Measurements from ENCODE around the gene ALG12. TPM values are rescaled to one million over a fixed set of nuclear protein-coding genes. Genes with fewer than 3 reads are reported as not detected.

ALG12 gene
- polyA plus RNA-seq, 3 donors = 7.2 to 9.5 (median 9.0) TPM

- 97% methylated on average over 10 of the region's 14 CpGs for WGBS (ENCODE audit: insufficient coverage)
- Histone ChIP-seq H2AFZ (ENCODE audit: insufficient read depth, low read depth, low read length, poor library complexity, severe bottlenecking) (no peak overlapping the region), H3K9me3 (replicated peaks in 1 of 2; ENCODE audit: control insufficient read depth in 1 of 2, insufficient read depth in 1 of 2, low read length in 2 of 2) (no peaks in the 10 kb centered on the region), H3K4me3 (replicated peaks in 1 of 3; ENCODE audit: low read depth in 2 of 3, low read length in 3 of 3) (no peak overlapping the region), H3K27ac (ENCODE audit: low read depth in 1 of 2, low read length in 2 of 2) (no peak overlapping the region), H3K4me2 (replicated peaks; ENCODE audit: extremely low read depth, low read length, poor library complexity, severe bottlenecking) (no peak overlapping the region), H3K79me2 (ENCODE audit: insufficient read depth, low read length) (peaks cover 98% of the 10 kb centered on the region), H3K27me3 (ENCODE audit: control insufficient read depth in 2 of 2, insufficient read depth in 2 of 2, low read length in 2 of 2) (no peaks in the 10 kb centered on the region), H3K9ac (ENCODE audit: insufficient read depth, low read length, poor library complexity, severe bottlenecking) (no peak overlapping the region), H4K20me1 (ENCODE audit: insufficient read depth, low read length) (peaks cover 79% of the 10 kb centered on the region), H3K4me1 (ENCODE audit: control insufficient read depth in 1 of 2, insufficient read depth in 2 of 2, low read length in 2 of 2) (peaks cover 27 to 38% of the 10 kb centered on the region in 2 donors), H3K36me3 (replicated peaks in 1 of 2; ENCODE audit: control insufficient read depth in 1 of 2, insufficient read depth in 2 of 2, low read length in 2 of 2) (no peaks in the 10 kb centered on the region)
- no peak for TF ChIP-seq CTCF (IDR thresholded peaks at IDR 0.05)
- peaks cover 2 to 14% of the 10 kb centered on the region in 2 donors for H3K36me3 Mint-ChIP-seq
- intact Hi-C loops (cut with micrococcal nuclease) = no loop called here
- no peak for DNase-seq
- peaks cover 51% of the 10 kb centered on the region for H3K4me1 Mint-ChIP-seq
- H3K9me3 Mint-ChIP-seq = peaks cover 0 to under 1% (median 0%) of the 10 kb centered on the region in 7 donors
- no peak overlapping the region for H3K4me3 Mint-ChIP-seq
- H3K27ac Mint-ChIP-seq = peak overlapping the region in 2 of 7 donors; percentile 15 to 36
- H3K27me3 Mint-ChIP-seq (ENCODE audit: low read depth in 3 of 3) = peaks cover 0 to 3% (median 0%) of the 10 kb centered on the region in 3 donors
Measured at GRCh38 chr22:49858827-49859226, 59.4 kb downstream of the ALG12 start.

- Mint-ChIP-seq H3K36me3 (peaks cover 1 to 14% of the 10 kb centered on the region in 2 donors), H3K9me3 (no peaks in the 10 kb centered on the region), H3K27ac (peak overlapping the region in 1 of 7 donors; percentile 79), H3K27me3 (ENCODE audit: low read depth in 3 of 3) (peaks cover 0 to 3% (median 2%) of the 10 kb centered on the region in 3 donors), H3K4me1 (peaks cover 46% of the 10 kb centered on the region), H3K4me3 (no peak overlapping the region)
- H3K27me3 ChIP-seq (ENCODE audit: control insufficient read depth in 2 of 2, insufficient read depth in 2 of 2, low read length in 2 of 2) = no peaks in the 10 kb centered on the region
- TF ChIP-seq CTCF (IDR thresholded peaks at IDR 0.05) = no peak
- no peak overlapping the region for H3K27ac ChIP-seq (ENCODE audit: low read depth in 1 of 2, low read length in 2 of 2)
- H4K20me1 ChIP-seq (ENCODE audit: insufficient read depth, low read length) = peaks cover 66% of the 10 kb centered on the region
- WGBS (ENCODE audit: insufficient coverage) = 92% methylated on average over 23 of the region's 31 CpGs
- no peak overlapping the region for H3K9ac ChIP-seq (ENCODE audit: insufficient read depth, low read length, poor library complexity, severe bottlenecking)
- H3K79me2 ChIP-seq (ENCODE audit: insufficient read depth, low read length) = peaks cover 79% of the 10 kb centered on the region
- H2AFZ ChIP-seq (ENCODE audit: insufficient read depth, low read depth, low read length, poor library complexity, severe bottlenecking) = no peak overlapping the region
- H3K4me2 ChIP-seq (replicated peaks; ENCODE audit: extremely low read depth, low read length, poor library complexity, severe bottlenecking) = no peak overlapping the region
- no peaks in the 10 kb centered on the region for H3K36me3 ChIP-seq (replicated peaks in 1 of 2; ENCODE audit: control insufficient read depth in 1 of 2, insufficient read depth in 2 of 2, low read length in 2 of 2)
- no peak overlapping the region for H3K4me3 ChIP-seq (replicated peaks in 1 of 3; ENCODE audit: low read depth in 2 of 3, low read length in 3 of 3)
- H3K4me1 ChIP-seq (ENCODE audit: control insufficient read depth in 1 of 2, insufficient read depth in 2 of 2, low read length in 2 of 2) = peaks cover 25 to 39% of the 10 kb centered on the region in 2 donors
- intact Hi-C loops (cut with micrococcal nuclease) = no loop called here
- no peaks in the 10 kb centered on the region for H3K9me3 ChIP-seq (replicated peaks in 1 of 2; ENCODE audit: control insufficient read depth in 1 of 2, insufficient read depth in 1 of 2, low read length in 2 of 2)
- no peak for DNase-seq
Measured at GRCh38 chr22:49856766-49857618, 61.2 kb downstream of the ALG12 start.

All from CD14-positive monocyte (primary cell).